Umbilical cord (tissue), 2 donors: ENCODE measurements around the gene ZNF32. TPM values are rescaled to one million over a fixed set of nuclear protein-coding genes. Genes with fewer than 3 reads are reported as not detected.
A peak's percentile ranks its signal among the peaks of the same experiment; 100 is the strongest.

Source experiments
- DNase-seq: peaks from one replicate; pipeline ENCODE4 v3.0.0-alpha.2; 2015; ENCODE audit warnings: low spot score
- total RNA-seq: library from RNA; depleted of rRNA; stranded (reverse); fragments of >200 nt; gene quantifications from one replicate; pipeline ENCODE4 v1.2.3, GENCODE V29; 2014; ENCODE audit warnings: low replicate concordance; ENCODE audit not compliant: insufficient read depth

The ZNF32 gene, protein sequence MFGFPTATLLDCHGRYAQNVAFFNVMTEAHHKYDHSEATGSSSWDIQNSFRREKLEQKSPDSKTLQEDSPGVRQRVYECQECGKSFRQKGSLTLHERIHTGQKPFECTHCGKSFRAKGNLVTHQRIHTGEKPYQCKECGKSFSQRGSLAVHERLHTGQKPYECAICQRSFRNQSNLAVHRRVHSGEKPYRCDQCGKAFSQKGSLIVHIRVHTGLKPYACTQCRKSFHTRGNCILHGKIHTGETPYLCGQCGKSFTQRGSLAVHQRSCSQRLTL
- 40.9 TPM for total RNA-seq

DNA sequence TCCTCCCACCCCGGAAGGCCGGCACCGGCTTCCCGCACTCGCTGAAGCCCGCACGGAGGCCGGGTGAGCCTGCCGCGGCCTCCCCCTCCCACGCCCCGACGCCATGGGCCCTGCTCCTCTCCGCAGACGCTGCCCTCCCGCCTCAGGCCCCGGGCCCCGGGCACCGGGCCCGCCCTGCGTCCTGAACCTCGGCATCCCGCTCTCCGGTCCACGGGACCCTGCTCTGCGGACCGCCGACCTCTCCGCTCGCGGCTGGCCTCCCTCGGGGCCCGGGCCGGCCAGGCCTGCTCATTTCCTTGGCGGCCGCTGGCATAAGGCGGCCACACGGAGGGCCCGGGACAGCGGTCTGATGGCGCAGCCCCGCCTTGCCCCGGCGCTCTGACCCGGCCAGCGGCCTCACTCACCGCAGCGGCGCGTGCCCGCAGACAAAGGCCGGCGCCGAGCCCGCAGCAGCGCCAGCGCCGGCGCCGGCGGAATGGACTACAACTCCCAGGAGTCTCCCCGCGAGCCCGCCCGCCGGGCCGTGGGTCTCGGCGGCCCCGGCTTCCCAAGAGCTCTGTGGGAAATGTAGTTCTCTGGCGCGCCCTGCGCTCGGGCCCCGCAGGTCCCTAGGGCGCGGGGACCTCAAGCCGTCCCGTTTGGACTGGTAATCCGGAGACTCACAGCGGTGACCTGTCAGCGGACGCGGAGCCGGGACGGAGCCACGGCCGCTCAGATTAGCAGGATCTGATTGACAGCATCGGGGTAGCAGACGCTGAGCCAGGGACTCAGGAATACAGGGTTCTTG lies at the start of gene ZNF32:
ZNF32 (minus strand) TSS at position 484 of the 787 bp plus-strand sequence. CDS start 2,748 bp downstream, outside the sequence.
- DNase-seq: peak; percentile 89

DNA sequence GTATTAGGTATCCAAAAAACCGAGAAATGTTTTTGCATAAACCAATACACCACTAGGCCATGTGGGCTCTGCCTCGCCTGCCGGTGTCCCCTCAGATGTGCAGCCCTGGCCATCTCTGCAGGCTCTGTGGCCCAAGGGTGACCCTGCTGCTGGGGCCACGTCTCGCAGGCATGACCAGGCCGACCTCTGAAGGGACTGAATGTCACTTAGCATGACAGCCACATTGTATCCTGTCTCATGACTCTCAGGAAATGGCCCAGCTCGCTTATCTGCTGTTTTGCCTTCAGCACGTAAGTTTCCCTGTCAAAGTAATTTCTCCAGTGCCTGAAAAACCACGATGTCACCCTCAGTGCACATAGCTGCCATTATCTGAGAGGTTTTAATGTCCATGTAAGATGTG lies 49.5 kb upstream of the ZNF32 start:
- no peak for DNase-seq

DNA sequence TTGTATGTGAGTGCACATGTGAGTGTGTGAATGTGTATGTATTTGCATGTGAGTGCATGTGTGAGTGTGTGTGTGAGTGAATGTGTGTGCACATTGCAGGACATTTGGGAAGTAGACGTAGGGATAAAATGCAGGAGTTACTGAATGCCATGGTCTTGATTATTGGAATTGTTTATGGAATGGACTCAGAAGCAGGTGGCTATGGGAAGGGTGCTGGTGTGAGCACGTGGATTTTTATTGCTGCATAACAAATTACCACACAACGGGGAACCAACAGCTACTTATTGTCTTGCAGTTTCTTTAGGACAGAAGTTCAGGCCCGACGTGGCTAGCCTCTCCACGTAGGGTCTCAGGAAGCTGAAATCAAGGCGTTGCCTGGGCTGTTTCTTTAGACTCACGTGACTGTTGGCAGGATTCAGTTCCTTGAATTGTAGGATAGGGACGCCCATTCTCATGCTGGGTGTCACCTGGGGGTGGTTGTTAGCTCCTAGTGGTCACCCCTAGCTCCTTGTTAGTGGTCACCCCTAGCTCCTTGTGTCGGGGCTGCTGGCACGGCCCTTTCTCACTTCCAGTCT lies 48.3 kb upstream of the ZNF32 start:
- no peak for DNase-seq

DNA sequence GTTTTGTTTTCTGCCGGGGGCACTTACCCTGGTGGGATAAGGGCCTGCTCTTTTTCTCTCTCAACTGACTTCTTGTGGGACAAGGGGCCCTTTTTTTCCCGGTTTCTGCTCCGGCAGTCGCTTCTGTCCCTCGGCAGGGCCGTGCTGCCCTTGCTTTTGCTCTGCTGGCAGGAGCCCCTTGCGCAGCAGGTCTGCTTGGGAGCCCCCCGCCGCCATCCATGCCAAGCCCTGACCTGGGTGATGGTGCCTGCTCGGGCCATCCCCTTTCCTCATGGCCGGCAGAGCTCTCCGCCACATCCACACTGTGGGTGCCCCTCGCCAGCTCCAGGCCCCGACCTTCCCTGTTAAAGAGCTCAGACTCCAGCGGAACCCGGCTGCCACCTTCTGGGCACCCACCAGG lies 47.0 kb upstream of the ZNF32 start:
- DNase-seq: no peak

DNA sequence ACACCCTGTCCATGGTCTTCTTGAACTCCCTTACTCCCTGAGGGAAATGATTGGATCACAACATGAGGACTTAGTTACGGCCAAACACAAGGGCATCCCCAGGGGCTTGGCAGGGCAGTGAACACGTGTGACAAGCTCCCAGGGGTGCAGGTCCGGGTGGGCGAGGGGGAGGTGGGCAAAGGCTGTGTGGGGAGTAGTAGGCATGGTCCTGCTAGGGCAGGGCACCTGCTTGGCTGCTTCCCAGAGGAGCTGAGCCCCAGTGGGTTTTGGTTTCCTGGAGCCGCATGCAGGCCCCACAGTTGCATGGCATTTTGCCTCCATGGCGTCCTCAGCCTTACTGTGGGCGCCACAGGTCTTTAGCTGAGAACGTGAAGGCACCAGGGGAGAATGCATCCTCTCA lies 46.6 kb upstream of the ZNF32 start:
- DNase-seq: no peak

DNA sequence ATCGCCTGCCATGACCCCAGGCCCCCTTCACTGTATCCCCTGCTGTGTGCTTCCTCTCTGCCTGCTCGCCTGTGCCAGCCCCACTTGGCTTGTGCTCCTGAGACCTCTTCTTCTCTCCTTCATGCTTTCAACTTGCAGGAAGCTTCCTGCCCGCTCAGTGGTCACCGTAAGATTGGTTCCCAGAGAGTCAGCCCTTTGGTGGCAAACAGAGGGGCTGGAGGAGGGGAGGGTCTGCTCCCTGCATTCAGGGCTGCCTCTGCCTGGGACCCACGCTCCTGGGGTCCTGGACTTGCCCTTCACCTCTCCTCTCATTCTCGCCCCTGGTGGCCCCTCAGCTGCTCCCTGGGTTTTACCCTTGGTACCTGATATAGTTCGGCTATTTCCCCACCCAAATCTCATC lies 45.8 kb upstream of the ZNF32 start:
- DNase-seq: no peak

DNA sequence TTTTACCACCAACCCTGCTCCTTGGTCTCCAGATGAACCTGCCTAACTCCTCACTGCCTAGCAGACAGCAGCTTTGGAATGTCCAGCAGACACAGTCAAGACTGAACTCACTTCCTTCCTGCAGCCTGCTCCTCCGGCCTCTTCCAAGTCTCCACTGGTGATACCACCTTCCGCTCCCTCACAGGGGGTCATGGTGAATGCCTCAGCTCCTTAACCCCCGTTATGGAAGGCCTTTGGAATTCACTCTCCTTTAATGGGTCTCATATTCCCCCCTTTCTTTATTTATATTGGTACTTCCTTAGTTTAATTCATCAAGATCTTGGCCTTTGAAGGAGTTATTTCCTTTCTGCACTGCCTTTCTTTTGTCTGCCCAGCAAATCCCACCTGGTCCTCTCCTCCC lies 44.9 kb upstream of the ZNF32 start:
- DNase-seq: no peak

DNA sequence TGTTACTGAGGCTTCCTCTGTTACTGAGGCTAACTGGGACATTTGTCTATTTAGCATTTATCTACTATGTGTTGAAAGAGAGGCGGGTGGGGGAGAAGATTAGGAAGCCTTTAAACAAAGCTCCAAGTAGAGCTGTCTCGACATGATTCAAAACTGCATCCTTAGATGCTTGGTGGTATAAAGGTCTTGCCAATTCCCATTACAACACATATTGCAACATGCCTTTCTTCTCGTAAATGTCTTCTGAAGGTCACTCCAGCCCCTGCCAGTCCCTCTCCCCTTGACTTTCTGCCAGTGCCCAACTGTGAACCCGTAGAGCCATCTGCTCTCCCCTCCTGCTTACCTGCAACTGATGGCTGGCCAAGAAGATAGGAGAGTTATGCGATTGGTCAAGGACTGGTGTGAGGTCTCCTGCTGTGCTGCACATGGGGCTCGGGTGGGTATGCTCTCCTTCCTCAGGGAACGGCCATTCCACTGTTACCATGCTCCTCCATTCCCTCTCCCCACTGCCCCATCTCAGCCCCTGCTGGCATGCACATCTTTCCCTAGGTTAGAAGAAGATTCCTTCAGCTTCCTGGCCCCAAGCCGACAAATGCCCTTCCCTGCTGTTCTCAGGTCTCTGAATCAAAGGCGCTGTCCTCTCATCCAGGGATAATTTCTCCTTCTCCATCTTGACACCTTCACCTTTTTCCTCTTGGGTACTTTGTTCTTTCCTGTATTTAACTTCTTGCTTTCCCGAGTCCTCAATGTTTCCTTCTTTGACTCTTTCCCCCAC lies 43.6 kb upstream of the ZNF32 start:
- peak; percentile 46 for DNase-seq

DNA sequence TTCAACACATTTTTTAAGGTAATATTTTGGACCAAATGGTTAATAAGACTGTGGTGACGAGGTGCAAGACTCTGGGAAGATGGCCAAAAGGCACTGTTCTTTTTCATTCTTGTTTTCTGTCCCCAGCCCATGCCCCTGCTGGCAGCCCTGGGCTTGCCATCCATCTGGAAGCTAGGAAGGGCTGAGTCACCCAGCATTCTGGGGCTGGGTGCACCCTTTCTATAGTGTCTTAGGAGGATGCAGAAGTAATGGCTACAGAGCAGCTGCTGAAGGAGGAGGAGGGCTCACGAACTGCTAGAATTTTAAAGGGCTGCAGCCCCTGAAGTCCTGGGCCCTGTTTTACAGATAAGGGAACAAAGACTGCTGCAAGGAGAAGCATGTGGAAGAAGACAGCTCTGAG lies 42.8 kb upstream of the ZNF32 start:
- no peak for DNase-seq

DNA sequence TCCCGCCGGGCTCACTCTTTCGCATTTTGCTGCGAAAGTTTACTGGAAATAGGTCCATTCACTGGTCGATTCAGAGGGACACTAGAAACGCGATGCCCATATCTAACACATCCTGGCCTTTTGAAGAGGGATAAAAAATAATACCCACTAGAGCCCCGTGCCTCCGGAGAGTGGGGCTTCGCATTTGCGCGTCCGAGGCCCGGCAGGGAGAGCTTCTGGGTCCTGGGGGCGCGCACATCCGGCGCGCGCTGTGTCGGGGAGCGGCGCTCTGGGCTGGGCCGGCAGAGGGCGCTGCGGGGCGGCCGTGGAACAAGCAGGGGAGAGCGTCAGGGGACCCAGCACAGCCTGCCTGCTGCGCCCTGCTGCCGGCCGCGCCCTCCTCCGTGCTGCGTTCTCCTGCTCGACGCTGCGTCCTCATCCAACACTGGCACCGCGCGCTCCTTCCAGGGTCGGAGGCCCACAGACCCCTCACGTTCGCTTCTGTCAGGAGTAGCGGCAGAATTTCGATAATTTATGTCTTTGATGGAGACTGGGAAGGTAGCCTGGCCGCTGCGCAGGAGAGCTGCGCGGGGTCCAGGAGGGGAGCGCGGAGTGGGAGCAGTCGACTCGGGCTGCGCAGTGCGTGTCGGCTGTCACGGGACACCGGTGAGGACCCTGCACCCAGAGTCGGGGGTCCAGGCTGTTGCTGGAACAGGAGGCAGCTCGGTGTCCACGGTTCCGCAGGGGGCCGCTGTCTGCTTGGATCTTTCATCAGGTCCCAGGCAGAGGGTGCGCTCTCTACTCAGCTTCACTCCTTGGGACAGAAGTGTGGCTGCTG lies 41.5 kb upstream of the ZNF32 start:
- DNase-seq: peak; percentile 85

DNA sequence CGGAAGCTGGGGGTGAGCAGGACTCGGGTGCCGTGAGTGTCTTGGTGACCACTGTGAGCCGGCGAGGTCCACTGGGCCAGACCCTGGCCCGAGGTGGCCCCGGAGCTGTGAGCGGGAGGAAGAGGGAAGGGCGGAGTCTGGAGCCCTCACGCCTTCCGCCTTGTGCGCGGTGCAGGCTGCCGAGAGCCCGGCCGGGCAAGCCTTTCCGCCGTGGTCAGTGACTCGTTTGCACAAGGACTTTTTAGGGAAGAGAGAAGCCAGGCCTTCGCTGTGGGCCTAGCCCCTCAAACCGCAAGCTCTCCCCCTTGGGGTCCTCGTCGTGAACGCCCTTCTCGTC lies 40.9 kb upstream of the ZNF32 start:
- peak; percentile 49 for DNase-seq

DNA sequence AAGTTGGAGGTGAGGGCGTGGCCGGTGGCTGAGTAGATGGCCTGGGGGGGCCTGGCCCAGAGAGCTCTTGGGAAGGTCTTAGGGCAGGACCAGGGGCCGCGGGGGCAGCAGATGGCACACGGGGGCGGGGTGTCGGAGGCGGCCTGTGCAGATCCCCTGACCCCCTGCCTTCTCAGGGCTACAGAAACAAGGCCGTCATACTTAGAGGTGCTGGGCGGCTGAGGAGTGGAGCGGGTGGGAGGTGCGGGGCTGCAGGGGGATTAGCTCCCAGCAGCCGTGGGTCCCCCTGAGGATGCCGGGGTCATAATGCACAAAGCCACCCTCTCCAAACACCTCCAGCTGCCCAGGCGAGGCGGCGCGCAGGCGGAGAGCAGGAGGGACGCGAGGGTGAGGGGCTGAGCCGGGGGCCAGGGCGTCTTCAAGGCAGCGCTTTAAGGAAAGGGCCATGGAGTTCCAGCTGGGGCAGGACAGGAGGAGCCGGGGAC lies 40.4 kb upstream of the ZNF32 start:
- DNase-seq: no peak

DNA sequence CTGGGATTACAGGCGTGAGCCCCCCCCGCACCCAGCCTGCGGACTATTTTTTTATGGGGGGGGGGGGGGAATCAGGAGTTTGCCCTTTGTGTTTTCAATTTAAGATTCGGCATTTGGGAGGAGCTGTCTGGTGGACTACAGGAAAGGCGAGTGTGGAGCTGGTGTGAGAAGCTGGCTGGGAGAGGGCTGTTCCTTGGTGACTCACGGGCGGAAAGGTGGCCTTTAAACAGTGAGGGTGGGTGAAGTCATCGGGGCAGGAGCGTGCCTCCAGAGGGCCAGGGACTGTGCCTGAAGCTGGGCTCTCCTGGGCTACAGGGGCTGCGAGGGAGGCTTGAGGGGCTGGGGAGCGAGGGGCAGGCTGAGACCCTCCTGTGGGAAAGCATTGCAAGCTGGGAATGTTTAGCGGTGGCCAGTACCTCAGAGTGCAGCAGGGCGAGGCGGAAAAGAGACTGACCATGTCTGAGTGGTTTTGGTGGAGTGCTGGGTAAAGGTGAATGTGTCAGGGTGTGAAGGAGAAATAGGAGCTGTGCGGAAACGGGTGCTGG lies 39.7 kb upstream of the ZNF32 start:
- no peak for DNase-seq

DNA sequence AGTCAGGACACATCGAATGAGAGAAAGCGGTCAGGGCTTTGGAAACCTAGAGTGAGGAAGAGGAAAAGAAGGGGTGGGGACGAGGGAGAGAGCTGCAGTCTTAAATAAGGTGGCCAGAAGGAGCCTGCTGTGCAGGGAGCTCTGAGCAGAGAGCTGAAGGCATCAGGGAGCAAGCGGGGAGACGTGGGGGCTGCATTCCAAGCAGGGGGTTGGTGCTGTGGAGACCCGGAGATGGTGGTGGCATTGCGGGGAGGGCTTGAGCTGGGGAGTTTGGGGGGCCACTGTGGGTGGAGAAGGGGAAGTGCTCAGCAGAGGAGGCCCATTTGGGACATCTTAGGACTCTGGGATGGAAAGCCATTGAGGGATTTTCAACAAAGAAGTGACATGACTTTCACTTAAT lies 38.7 kb upstream of the ZNF32 start:
- DNase-seq: no peak

DNA sequence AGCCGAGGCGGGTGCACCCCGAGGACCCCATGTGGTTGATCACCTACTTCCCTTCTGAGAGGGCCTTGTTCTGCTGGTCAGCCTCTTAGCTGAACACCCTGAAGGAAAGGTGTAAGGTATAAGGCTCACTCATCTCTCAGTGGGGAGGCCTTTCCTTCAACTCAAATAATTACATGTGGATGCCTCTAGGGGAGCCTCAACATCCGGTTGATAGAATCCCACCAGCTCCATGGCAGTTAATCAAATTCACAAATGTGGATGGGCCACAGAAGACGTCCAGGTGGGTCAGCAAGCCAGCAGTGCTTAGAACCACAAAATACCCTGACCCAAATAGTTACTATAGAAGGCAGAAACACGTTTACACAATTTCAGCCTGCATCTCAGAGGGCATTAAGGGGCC lies 37.7 kb upstream of the ZNF32 start:
- no peak for DNase-seq

DNA sequence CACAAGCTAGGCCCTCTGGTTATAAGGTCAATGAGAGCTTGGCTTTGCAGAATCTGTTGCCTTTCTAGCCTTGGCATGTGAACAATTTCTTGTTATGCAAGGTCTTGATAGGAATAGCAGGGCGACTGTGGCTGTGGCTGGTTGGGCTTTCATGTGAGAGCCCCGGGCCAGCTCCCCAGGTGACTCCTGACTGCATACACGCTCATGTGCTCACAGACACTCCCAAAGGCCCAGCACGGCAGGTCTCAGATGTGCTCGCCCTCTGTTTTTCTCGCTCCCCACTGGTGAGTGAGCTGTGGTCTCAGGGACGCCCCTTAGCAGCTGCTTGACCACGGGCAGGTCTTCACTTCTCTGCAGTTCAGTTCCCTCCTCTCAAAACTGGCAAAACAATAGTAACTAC lies 37.1 kb upstream of the ZNF32 start:
- DNase-seq: no peak

DNA sequence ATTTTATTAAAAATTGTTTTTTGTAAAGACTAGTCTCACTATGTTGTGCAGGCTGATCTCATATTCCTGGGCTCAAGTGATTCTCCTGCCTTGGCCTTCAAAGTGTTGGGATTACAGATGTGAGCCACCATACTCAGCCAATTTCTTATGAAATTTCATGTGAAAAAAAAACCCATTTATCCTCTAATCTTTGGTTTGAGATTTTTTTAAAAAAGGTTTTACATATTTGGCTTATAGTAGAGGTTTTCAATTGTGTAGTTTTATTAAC lies 35.5 kb upstream of the ZNF32 start:
- no peak for DNase-seq

DNA sequence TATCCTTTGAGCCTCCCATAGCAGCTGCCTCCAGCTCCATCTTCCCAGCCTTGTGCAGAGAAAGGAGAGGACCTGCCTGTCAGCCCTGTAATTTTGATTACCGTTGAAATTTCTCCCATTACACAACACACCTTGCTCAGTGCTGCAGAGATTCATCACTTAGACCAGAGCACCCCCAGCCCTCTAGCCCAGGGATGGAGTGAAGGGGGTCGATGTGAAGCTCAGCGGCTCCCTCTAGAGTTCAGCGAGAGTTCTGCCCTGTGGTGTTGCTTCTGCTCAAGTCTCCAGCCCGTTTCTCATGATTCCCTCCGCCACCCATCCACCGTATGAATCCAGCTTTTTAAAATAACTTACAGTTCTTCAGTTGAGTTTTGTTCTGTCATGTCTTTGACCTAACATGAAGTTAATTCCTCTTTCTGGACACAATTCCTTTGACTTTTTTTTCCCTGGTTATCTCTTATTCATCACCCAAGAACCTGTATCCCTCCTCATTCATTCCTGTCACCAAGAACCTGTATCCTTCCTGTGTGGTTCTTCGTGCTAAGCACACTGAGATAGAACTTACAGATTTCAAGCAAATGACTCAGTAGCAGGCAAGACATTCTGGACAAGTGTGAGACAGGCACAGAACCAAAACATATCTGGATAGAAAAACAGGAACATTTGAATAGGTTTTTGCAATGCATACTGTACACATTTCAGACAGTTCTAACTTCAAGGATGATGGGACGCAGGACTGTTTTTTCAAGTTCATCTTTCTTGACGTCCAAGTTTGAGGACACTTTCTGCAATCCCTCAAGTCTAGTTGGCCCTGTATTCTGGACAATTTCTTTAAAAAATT lies 35.0 kb upstream of the ZNF32 start:
- no peak for DNase-seq

DNA sequence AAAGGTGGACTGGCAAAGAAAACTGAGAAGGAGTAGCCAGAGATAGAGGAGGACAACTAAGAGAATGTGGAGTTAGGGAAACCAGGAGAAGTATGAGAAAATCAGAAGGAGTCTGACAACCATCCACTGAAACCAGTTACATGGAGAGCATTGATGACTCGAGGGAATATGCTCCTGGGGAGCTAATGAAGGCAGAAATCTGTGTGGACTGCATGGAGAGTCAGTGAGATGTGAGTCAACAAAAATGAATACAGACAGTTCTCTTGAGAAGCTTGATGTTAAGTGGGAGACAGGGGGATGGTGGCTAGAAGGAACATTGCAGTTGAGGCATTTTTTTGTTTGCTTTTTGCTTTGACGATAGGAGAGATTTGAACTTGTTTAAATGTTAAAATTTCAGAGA lies 34.3 kb upstream of the ZNF32 start:
- no peak for DNase-seq

DNA sequence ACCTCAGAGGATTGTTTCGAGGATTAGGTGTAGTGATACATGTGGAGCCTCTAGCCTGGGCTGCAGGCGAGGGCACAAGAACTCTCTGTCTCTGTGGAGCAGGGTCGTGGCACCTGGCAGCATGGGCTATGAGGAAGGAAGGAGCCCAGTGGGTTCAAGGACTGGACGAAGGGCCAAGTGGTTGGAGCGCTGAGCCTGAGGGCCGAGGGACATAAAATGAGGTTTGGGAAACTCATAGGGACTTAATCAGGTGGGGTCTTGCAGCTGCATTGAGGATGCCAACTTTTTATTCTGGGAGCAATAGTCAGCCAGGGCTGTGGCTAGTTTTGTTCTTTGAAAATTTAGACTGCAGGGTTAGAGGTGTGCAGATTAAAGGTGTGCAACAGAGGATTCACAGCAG lies 33.0 kb upstream of the ZNF32 start:
- DNase-seq: no peak
